ENCODE results near the gene TAX1BP3.

The TAX1BP3 gene

GRCh38 chr17:3636908-3637373 is 31.4 kb downstream of the TAX1BP3 start:
- Histone ChIP-seq H3K4me2 (ENCODE audit: low read length) (peak overlapping the region; percentile 94), H2AFZ (peak overlapping the region; percentile 83), H3K9ac (no peak overlapping the region), H3K9me3 (ENCODE audit: control insufficient read depth, low read length) (no peaks in the 10 kb centered on the region), H3K79me2 (peaks cover 16% of the 10 kb centered on the region), H3K4me1 (peaks cover 5% of the 10 kb centered on the region), H3K27me3 (ENCODE audit: control insufficient read depth, insufficient read depth, low read length) (no peaks in the 10 kb centered on the region), H3K36me3 (ENCODE audit: control insufficient read depth, insufficient read depth, low read length) (no peaks in the 10 kb centered on the region), H3K4me3 (ENCODE audit: low read depth, low read length) (peak overlapping the region; percentile 90), H3K27ac (peak overlapping the region; percentile 88)
- no peak for TF ChIP-seq CTCF (IDR thresholded peaks at IDR 0.05)

GRCh38 chr17:3636154-3636907 is 32.0 kb downstream of the TAX1BP3 start, which contains the start of the genes CTNS and SHPK:
TSS of gene CTNS (plus strand) at chr17:3636760. CDS start at chr17:3640207, 3,447 bp downstream.
TSS of gene SHPK (minus strand) at chr17:3636250. CDS start at chr17:3636219, 31 bp downstream.
- Histone ChIP-seq H3K4me3 (ENCODE audit: low read depth, low read length) (peak within 1 kb of the TSS; percentile 90), H3K27ac (peak within 1 kb of the TSS; percentile 88), H2AFZ (peak within 1 kb of the TSS; percentile 83), H3K36me3 (ENCODE audit: control insufficient read depth, insufficient read depth, low read length) (no peaks in the 10 kb centered on the region), H3K79me2 (peaks cover 16% of the 10 kb centered on the region), H3K27me3 (ENCODE audit: control insufficient read depth, insufficient read depth, low read length) (no peaks in the 10 kb centered on the region), H3K9me3 (ENCODE audit: control insufficient read depth, low read length) (no peaks in the 10 kb centered on the region), H3K4me2 (ENCODE audit: low read length) (peak within 1 kb of the TSS; percentile 94), H3K9ac (peak within 1 kb of the TSS; percentile 50), H3K4me1 (peaks cover 5% of the 10 kb centered on the region)
- TF ChIP-seq CTCF (IDR thresholded peaks at IDR 0.05): no peak

GRCh38 chr17:3635474-3636153 is 32.8 kb downstream of the TAX1BP3 start:
- H3K4me2 ChIP-seq (ENCODE audit: low read length): peak overlapping the region; percentile 93
- H3K9me3 ChIP-seq (ENCODE audit: control insufficient read depth, low read length): no peaks in the 10 kb centered on the region
- TF ChIP-seq CTCF (IDR thresholded peaks at IDR 0.05): no peak
- no peaks in the 10 kb centered on the region for H3K36me3 ChIP-seq (ENCODE audit: control insufficient read depth, insufficient read depth, low read length)
- peak overlapping the region; percentile 88 for H3K27ac ChIP-seq
- peaks cover 16% of the 10 kb centered on the region for H3K79me2 ChIP-seq
- H3K4me3 ChIP-seq (ENCODE audit: low read depth, low read length): peak overlapping the region; percentile 90
- peak overlapping the region; percentile 83 for H2AFZ ChIP-seq
- peak overlapping the region; percentile 50 for H3K9ac ChIP-seq
- no peaks in the 10 kb centered on the region for H3K27me3 ChIP-seq (ENCODE audit: control insufficient read depth, insufficient read depth, low read length)
- peaks cover 5% of the 10 kb centered on the region for H3K4me1 ChIP-seq

- H3K9ac ChIP-seq: no peak overlapping the region
- no peaks in the 10 kb centered on the region for H3K36me3 ChIP-seq (ENCODE audit: control insufficient read depth, insufficient read depth, low read length)
- TF ChIP-seq CTCF (IDR thresholded peaks at IDR 0.05): no peak
- no peak overlapping the region for H3K4me3 ChIP-seq (ENCODE audit: low read depth, low read length)
- no peaks in the 10 kb centered on the region for H3K9me3 ChIP-seq (ENCODE audit: control insufficient read depth, low read length)
- peaks cover 13% of the 10 kb centered on the region for H3K79me2 ChIP-seq
- H3K27ac ChIP-seq: no peak overlapping the region
- no peak overlapping the region for H3K4me2 ChIP-seq (ENCODE audit: low read length)
- peaks cover 4% of the 10 kb centered on the region for H3K4me1 ChIP-seq
- no peaks in the 10 kb centered on the region for H3K27me3 ChIP-seq (ENCODE audit: control insufficient read depth, insufficient read depth, low read length)
- no peak overlapping the region for H2AFZ ChIP-seq
These were observed 36.1 kb downstream of the TAX1BP3 start for GRCh38 chr17:3632287-3632686.
